Measurements from ENCODE around the gene CYP4V2. TPM values are rescaled to one million over a fixed set of nuclear protein-coding genes. Genes with fewer than 3 reads are reported as not detected.

CYP4V2 gene
- total and polyA plus RNA-seq, 8 donors: 6.4 to 27.8 (median 14.6) TPM

DNA sequence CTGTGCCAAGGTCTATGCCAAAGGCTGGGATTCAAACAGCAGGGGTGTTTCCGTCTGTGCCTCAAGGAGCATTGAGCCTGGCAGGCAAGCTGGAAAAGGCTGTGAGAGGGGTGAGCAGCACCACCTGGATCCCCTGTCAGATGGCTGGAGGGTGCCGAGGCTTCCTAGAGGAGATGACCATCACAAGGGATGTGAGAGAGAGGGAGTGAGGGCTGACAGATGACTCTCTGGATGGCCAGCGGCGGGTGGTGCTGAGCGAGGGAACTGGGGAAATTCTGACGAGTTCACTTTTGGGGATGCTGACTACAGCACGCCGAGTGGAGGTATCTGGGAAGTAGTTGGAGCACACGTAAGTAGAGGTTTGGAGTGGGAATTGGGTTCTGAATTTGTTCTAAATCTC is 22.6 kb upstream of the CYP4V2 start:
- ATAC-seq (no peak), DNase-seq (no peak)
- H3K36me3 ChIP-seq: no peaks in the 10 kb centered on the region
- H3K4me3 ChIP-seq: no peak overlapping the region
- TF ChIP-seq, protein P1, sequence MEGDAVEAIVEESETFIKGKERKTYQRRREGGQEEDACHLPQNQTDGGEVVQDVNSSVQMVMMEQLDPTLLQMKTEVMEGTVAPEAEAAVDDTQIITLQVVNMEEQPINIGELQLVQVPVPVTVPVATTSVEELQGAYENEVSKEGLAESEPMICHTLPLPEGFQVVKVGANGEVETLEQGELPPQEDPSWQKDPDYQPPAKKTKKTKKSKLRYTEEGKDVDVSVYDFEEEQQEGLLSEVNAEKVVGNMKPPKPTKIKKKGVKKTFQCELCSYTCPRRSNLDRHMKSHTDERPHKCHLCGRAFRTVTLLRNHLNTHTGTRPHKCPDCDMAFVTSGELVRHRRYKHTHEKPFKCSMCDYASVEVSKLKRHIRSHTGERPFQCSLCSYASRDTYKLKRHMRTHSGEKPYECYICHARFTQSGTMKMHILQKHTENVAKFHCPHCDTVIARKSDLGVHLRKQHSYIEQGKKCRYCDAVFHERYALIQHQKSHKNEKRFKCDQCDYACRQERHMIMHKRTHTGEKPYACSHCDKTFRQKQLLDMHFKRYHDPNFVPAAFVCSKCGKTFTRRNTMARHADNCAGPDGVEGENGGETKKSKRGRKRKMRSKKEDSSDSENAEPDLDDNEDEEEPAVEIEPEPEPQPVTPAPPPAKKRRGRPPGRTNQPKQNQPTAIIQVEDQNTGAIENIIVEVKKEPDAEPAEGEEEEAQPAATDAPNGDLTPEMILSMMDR (IDR thresholded peaks at IDR 0.05): no peak
- H3K27ac ChIP-seq: no peak overlapping the region
- H3K9me3 ChIP-seq: no peaks in the 10 kb centered on the region
- no peaks in the 10 kb centered on the region for H3K27me3 ChIP-seq
- intact Hi-C loops (cut with DNase I): no loop called here
- H3K4me1 ChIP-seq: no peaks in the 10 kb centered on the region

DNA sequence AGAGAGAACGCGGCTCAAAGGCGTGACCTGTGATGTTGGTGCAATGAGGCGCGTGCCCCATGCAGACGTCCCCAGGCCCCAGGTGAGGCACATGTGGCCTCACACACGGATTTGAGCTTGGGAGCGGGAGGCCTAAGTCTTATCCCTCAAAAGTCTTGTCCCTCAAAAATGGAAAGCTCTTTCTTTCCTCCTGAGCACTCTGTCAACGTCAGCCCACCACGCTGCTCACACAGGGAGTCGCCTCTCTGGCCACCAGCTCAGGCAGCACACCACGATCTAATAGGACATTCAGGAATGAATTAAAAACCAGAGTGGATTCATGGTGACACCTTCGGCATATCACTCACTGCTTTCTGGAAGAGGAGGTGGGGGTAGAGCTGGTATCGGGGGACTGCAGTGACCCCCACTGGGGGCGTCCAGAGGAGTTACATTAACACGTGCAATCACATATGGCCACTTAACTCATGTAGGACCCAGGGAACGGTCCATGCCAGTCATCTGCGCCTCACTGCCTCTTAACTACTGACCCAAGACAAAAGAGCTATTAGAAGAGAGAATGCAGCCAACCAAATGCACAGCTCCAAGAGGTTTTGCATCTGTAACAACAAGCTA is 21.9 kb upstream of the CYP4V2 start:
- H3K27ac ChIP-seq: no peak overlapping the region
- H3K27me3 ChIP-seq: no peaks in the 10 kb centered on the region
- H3K36me3 ChIP-seq: no peaks in the 10 kb centered on the region
- no peak for ATAC-seq
- H3K4me1 ChIP-seq: no peaks in the 10 kb centered on the region
- no peak for DNase-seq
- intact Hi-C loops (cut with DNase I): no loop called here
- TF ChIP-seq, protein P1 (IDR thresholded peaks at IDR 0.05): no peak
- no peaks in the 10 kb centered on the region for H3K9me3 ChIP-seq
- H3K4me3 ChIP-seq: no peak overlapping the region

DNA sequence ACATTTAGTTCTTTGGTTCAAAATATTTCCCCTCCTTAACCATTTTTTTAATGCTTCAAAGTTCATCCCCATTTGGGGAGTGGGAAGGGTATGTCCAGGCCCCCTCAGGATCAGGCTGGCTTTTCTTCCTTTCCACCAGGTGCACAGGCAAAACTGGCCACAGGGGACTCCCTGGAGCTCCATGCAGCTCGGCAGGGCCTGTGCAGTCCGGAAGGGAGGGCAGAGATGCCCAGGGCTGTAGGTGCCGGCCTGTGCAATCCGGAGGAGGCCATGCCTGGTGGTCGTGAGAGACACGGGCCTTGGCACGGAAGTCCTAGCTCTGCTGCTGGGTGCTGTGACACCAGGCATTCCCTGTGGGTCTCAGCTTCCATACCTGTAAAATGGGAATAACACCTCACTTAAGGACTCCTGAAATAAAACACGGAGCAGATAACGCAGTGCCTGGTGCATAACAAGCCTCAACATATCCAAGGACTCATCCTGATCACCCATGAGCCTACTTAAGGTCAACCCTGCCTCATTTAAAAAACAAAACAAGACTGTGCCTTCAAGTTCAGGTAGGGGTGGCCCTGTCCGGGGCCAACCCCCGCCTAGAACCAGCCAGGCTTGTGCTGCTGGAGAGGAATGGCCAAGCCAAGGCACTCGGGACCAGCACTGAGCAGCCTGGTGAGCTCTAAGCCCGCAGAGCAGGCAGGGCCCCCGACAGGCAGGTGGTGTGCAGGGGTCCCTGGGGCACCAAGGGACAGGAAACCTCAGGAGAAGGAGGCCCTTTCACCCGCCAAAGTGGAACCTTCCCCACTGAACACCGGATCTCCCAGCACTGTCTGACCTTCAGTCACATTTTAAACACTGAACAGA is 21.2 kb upstream of the CYP4V2 start:
- H3K27me3 ChIP-seq: no peaks in the 10 kb centered on the region
- H3K36me3 ChIP-seq: no peaks in the 10 kb centered on the region
- ATAC-seq (no peak), DNase-seq (no peak)
- H3K4me3 ChIP-seq: no peak overlapping the region
- H3K9me3 ChIP-seq: no peaks in the 10 kb centered on the region
- intact Hi-C loops (cut with DNase I): no loop called here
- TF ChIP-seq, protein P1 (IDR thresholded peaks at IDR 0.05): no peak
- no peaks in the 10 kb centered on the region for H3K4me1 ChIP-seq
- H3K27ac ChIP-seq: no peak overlapping the region

DNA sequence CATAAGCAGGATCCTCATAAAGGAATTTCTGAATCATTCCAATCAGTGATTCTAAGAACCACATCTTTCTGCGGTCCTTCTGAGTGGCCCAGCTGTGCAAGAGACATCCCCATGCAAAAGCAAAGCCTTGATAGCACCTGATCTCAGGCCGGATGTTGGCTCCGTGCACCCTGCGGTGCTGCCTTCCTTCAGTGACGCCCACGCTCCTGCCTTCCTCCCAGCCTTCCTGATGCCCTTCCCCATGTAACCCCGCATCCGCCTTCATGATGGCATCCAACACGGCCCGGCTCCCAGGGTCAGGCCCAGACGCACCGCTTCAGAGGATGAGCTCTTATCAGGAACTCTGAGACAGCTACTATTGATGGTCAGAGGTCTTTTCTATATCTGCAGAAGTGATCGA is 20.4 kb upstream of the CYP4V2 start:
- Histone ChIP-seq H3K4me3 (no peak overlapping the region), H3K27ac (no peak overlapping the region), H3K9me3 (no peaks in the 10 kb centered on the region), H3K4me1 (no peaks in the 10 kb centered on the region), H3K27me3 (no peaks in the 10 kb centered on the region), H3K36me3 (no peaks in the 10 kb centered on the region)
- DNase-seq (no peak), ATAC-seq (no peak)
- intact Hi-C loops (cut with DNase I): no loop called here
- TF ChIP-seq, protein P1 (IDR thresholded peaks at IDR 0.05): no peak

DNA sequence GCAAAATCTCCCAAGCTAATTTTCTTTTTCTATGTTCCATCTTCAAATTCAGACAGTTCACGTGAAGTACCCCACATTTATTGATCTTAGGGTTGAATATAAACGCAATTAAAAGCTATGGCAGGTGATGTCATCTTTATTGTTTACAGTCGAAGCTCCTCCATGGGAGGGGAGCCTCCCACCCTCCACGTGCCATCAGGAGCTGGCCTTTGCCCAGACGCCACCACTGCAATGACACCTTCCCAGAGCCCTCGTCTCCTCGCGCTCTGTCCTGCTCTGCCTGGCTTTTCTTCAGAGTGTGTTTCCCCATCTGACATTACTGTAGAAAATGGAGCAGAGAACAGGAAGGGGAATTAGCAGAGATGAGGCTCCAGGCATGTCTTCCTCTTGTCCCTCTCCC is 18.8 kb upstream of the CYP4V2 start:
- ATAC-seq: no peak
- Histone ChIP-seq H3K27ac (no peak overlapping the region), H3K4me1 (no peaks in the 10 kb centered on the region), H3K4me3 (no peak overlapping the region), H3K9me3 (no peaks in the 10 kb centered on the region), H3K36me3 (no peaks in the 10 kb centered on the region), H3K27me3 (no peaks in the 10 kb centered on the region)
- DNase-seq: no peak
- intact Hi-C loops (cut with DNase I): no loop called here
- TF ChIP-seq, protein P1 (IDR thresholded peaks at IDR 0.05): no peak
